HepG2 (cell line): ENCODE results near the gene ACADS. TPM values are rescaled to one million over a fixed set of nuclear protein-coding genes. Genes with fewer than 3 reads are reported as not detected.
A peak's percentile ranks its signal among the peaks of the same experiment; 100 is the strongest.

Source experiments
- CREM ChIP-seq, 2 experiments: sonication (generic) in 1 of 2; formaldehyde crosslinking in 1 of 2; IDR thresholded peaks; 2 replicates each; pipeline versions ENCODE4 v1.4.0 to v1.6.1; 2016 to 2020; ENCODE audit warnings: antibody characterized with exemption in 1 of 2, mild to moderate bottlenecking in 1 of 2, missing genetic modification reagents in 1 of 2
- EHMT2 ChIP-seq: fragments of 200-600 bp; sonication (generic); IDR thresholded peaks from 2 replicates; pipeline ENCODE4 v1.7.0; 2017; ENCODE audit warnings: antibody characterized with exemption, low read depth, low read length, borderline replicate concordance
- ELF3 ChIP-seq: IDR thresholded peaks from 2 replicates; pipeline ENCODE4 v1.6.1; 2016; ENCODE audit warnings: missing genetic modification reagents, missing compliant biosample characterization
- FOXA1 ChIP-seq, 2 experiments: fragments of 450-650 bp in 1 of 2; sonication (generic) in 1 of 2; formaldehyde crosslinking in 1 of 2; IDR thresholded peaks; 2 replicates each; pipeline versions ENCODE4 v1.4.0 to v1.6.1; 2016 to 2020; ENCODE audit warnings: missing genetic modification reagents in 1 of 2
- IRX3 ChIP-seq: sonication (generic); formaldehyde crosslinking; IDR thresholded peaks from 2 replicates; pipeline ENCODE4 v1.8.1; 2023; ENCODE audit warnings: mild to moderate bottlenecking, low read depth, missing genetic modification reagents, borderline replicate concordance
- KDM4B ChIP-seq: sonication (generic); formaldehyde crosslinking; IDR thresholded peaks from 2 replicates; pipeline ENCODE4 v1.4.0; 2020; ENCODE audit warnings: missing genetic modification reagents
- NCOA2 ChIP-seq: sonication (generic); formaldehyde crosslinking; IDR thresholded peaks from 2 replicates; pipeline ENCODE4 v1.8.0; 2022; ENCODE audit warnings: inconsistent platforms
- NKX3-1 ChIP-seq: sonication (generic); formaldehyde crosslinking; IDR thresholded peaks from 2 replicates; pipeline ENCODE4 v1.5.0; 2020; ENCODE audit warnings: missing genetic modification reagents
- ZBTB2 ChIP-seq: sonication (generic); formaldehyde crosslinking; IDR thresholded peaks from 2 replicates; pipeline ENCODE4 v1.8.0; 2022; ENCODE audit warnings: low read depth, missing genetic modification reagents
- ZBTB26 ChIP-seq: IDR thresholded peaks from 2 replicates; pipeline ENCODE4 v1.6.1; 2016; ENCODE audit warnings: missing compliant biosample characterization, missing genetic modification reagents, borderline replicate concordance
- ZFAT ChIP-seq: sonication (generic); formaldehyde crosslinking; conservative IDR thresholded peaks from 2 replicates; pipeline ENCODE4 v1.8.1; 2023; ENCODE audit warnings: missing genetic modification reagents, inconsistent platforms
- ZFYVE20 ChIP-seq: sonication (generic); formaldehyde crosslinking; IDR thresholded peaks from 2 replicates; pipeline ENCODE4 v1.8.0; 2023; ENCODE audit warnings: low read depth, mild to moderate bottlenecking, moderate library complexity, missing genetic modification reagents, borderline replicate concordance
- ZNF331 ChIP-seq: sonication (generic); formaldehyde crosslinking; IDR thresholded peaks from 2 replicates; pipeline ENCODE4 v1.4.0; 2020; ENCODE audit warnings: missing genetic modification reagents
- ZNF503 ChIP-seq: sonication (generic); formaldehyde crosslinking; IDR thresholded peaks from 2 replicates; pipeline ENCODE4 v1.4.0; 2020; ENCODE audit warnings: missing genetic modification reagents
- ZNF562 ChIP-seq: sonication (generic); formaldehyde crosslinking; IDR thresholded peaks from 2 replicates; pipeline ENCODE4 v1.8.0; 2022; ENCODE audit warnings: missing genetic modification reagents, borderline replicate concordance
- ZNF691 ChIP-seq: sonication (generic); formaldehyde crosslinking; IDR thresholded peaks from 2 replicates; pipeline ENCODE4 v1.4.0; 2020; ENCODE audit warnings: missing genetic modification reagents, low read depth, mild to moderate bottlenecking, borderline replicate concordance
- ZNF773 ChIP-seq: sonication (generic); formaldehyde crosslinking; IDR thresholded peaks from 2 replicates; pipeline ENCODE4 v1.4.0; 2020; ENCODE audit warnings: missing genetic modification reagents, borderline replicate concordance
- polyA plus RNA-seq, 8 experiments: library from polyadenylated mRNA; depleted of rRNA in 3 of 8; stranded (reverse) in 7 of 8; unstranded in 1 of 8; fragments of >200 nt; fragmentation: Illumina TruSeq in 4 of 8; extraction: Trizol in 4 of 8; gene quantifications; 2 replicates each; pipeline versions ENCODE4 v1.2.1 to v1.2.3, GENCODE V29; 2011 to 2016; ENCODE audit warnings: low read depth in 4 of 8, missing spikeins in 1 of 8, mixed read lengths in 1 of 8; ENCODE audit not compliant: insufficient read depth in 1 of 8
- total RNA-seq, 5 experiments: library from RNA; depleted of rRNA; stranded (reverse); fragments of >200 nt; fragmentation: Illumina TruSeq; extraction: Trizol; gene quantifications; 2 replicates each; pipeline ENCODE4 v1.2.3, GENCODE V29; 2016; ENCODE audit warnings: low read depth in 1 of 5
- TF ChIP-seq, protein P1 (sequence below): conservative IDR thresholded peaks from 2 replicates; pipeline ENCODE4 v1.6.1; 2018; ENCODE audit warnings: missing genetic modification reagents
- TF ChIP-seq, protein P2 (sequence below): sonication (generic); formaldehyde crosslinking; IDR thresholded peaks from 2 replicates; pipeline ENCODE4 v1.8.0; 2022; ENCODE audit warnings: missing genetic modification reagents, low read depth, mild to moderate bottlenecking, borderline replicate concordance

The ACADS gene
- total and polyA plus RNA-seq, 2 of the 13 experiments (the other 11 are each of a cell fraction or from before 2014, with no cell fraction given) = 17.4 to 27.7 TPM

DNA sequence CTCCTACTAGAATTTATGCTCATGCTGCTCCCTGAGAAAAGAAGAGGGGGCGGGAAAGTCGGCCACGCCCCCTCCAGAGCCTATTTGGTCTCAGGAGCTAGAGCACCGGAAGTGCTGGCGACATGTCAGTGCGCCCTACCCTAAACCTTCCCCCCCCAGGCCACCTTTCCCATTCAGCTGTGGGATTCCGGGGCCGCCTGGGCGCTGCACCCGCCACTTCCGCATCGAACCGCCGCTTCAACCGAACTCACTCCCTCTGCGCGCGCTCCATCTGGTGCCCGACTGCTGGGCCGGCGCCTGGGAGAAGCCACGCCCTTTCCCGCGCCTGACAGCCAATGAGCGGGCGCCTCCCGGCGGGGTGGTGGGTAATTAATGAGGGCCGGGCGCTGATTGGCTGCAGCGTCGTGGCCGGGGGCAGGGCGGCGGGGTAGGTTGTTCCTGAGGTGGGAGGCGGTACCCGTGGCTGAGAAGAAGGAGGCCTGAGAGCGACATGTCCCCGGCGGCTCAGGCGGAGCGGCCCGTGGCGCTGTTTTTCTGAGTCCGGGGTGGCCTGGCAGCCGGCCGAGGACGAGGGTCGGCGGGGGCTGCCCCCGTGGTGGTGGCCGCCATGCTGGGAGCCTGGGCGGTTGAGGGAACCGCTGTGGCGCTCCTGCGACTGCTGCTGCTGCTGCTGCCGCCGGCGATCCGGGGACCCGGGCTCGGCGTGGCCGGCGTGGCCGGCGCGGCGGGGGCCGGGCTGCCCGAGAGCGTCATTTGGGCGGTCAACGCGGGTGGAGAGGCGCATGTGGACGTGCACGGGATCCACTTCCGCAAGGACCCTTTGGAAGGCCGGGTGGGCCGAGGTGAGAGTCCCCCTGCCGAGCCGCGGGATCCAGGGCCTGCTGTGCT is 38.7 kb upstream of the ACADS start, which contains the start of gene MLEC (continued):
- peak; percentile 84 for TF ChIP-seq ZBTB2 (CRISPR knock-in tag)
- no peak for TF ChIP-seq ZNF562 (CRISPR knock-in tag)
- peak; percentile 72 for TF ChIP-seq ZNF331
- peak; percentile 73; the same call in 1 of the 2 replicates for TF ChIP-seq NCOA2
- peak; percentile 40; the same call in 1 of the 2 replicates for TF ChIP-seq IRX3
- 0 out of 2 replicates have a peak, but pooled peaks have one; percentile 36 for TF ChIP-seq ZNF503 (CRISPR knock-in tag)
- TF ChIP-seq CREM (IDR thresholded peaks at IDR 0.05) = no peak; the same call in none of the 2 replicates
- TF ChIP-seq CREM (CRISPR knock-in tag; IDR thresholded peaks at IDR 0.05) = no peak
- TF ChIP-seq, protein P1, sequence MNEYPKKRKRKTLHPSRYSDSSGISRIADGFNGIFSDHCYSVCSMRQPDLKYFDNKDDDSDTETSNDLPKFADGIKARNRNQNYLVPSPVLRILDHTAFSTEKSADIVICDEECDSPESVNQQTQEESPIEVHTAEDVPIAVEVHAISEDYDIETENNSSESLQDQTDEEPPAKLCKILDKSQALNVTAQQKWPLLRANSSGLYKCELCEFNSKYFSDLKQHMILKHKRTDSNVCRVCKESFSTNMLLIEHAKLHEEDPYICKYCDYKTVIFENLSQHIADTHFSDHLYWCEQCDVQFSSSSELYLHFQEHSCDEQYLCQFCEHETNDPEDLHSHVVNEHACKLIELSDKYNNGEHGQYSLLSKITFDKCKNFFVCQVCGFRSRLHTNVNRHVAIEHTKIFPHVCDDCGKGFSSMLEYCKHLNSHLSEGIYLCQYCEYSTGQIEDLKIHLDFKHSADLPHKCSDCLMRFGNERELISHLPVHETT (CRISPR knock-in tag) = peak; percentile 84
- peak; percentile 36; the same call in 1 of the 2 replicates for TF ChIP-seq EHMT2
- TF ChIP-seq ZNF773 (CRISPR knock-in tag) = peak; percentile 28; the same call in 1 of the 2 replicates
- no peak for TF ChIP-seq ZFAT (CRISPR knock-in tag)
- no peak for TF ChIP-seq ZFYVE20
- TF ChIP-seq ELF3 (CRISPR knock-in tag) = peak; percentile 32; the same call in 1 of the 2 replicates
- peak; percentile 28; the same call in 1 of the 2 replicates for TF ChIP-seq KDM4B (CRISPR knock-in tag)
- TF ChIP-seq, protein P2, sequence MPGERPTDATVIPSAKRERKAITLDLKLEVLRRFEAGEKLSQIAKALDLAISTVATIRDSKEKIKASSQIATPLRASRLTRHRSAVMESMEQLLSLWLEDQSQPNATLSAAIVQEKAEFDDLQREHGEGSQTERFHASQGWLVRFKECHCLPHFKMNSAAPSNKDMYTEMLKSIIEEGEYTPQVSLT (CRISPR knock-in tag) = peak; percentile 80; the same call in 1 of the 2 replicates
- TF ChIP-seq ZNF691 (CRISPR knock-in tag) = peak; percentile 70; the same call in 1 of the 2 replicates
- peak; percentile 8; the same call in 1 of the 2 replicates for TF ChIP-seq ZBTB26 (CRISPR knock-in tag)
- TF ChIP-seq FOXA1 (IDR thresholded peaks at IDR 0.05) = no peak
- peak; percentile 15; the same call in 1 of the 2 replicates for TF ChIP-seq FOXA1 (CRISPR knock-in tag; IDR thresholded peaks at IDR 0.05)
- TF ChIP-seq NKX3-1 (CRISPR knock-in tag) = peak; percentile 24; the same call in 1 of the 2 replicates
